ENCODE results near the gene IQSEC3. TPM values are rescaled to one million over a fixed set of nuclear protein-coding genes. Genes with fewer than 3 reads are reported as not detected.
"Not testable (repeated sequence)": the region's sequence is repeated elsewhere in the genome, so short reads cannot be mapped to it uniquely, and the experiment has no call there.

Gene IQSEC3
- total RNA-seq, 1 experiment from 2014 or later, result not detected

GRCh38 chr12:47699-48226 is 18.8 kb upstream of the IQSEC3 start:
- not testable (repeated sequence) for H3K27me3 ChIP-seq, H3K9me3 ChIP-seq, DNase-seq, H3K4me3 ChIP-seq, H3K36me3 ChIP-seq

- DNase-seq, H3K4me3 ChIP-seq, H3K9me3 ChIP-seq, H3K36me3 ChIP-seq: not testable (repeated sequence)
- H3K27me3 ChIP-seq, result peaks cover 18% of the 10 kb centered on the region; the same call in 1 of the 2 replicates
These were observed 17.4 kb upstream of the IQSEC3 start for GRCh38 chr12:49149-49548.

- not testable (repeated sequence) for H3K36me3 ChIP-seq, H3K9me3 ChIP-seq, DNase-seq, H3K4me3 ChIP-seq
- H3K27me3 ChIP-seq, result peaks cover 37% of the 10 kb centered on the region
These were observed 15.5 kb upstream of the IQSEC3 start for GRCh38 chr12:51087-51486.

- not testable (repeated sequence) for H3K4me3 ChIP-seq, DNase-seq, H3K9me3 ChIP-seq, H3K36me3 ChIP-seq
- H3K27me3 ChIP-seq, result peaks cover 43% of the 10 kb centered on the region
These were observed 14.6 kb upstream of the IQSEC3 start for GRCh38 chr12:51962-52361.

- peaks cover 55% of the 10 kb centered on the region for H3K27me3 ChIP-seq
- not testable (repeated sequence) for DNase-seq, H3K9me3 ChIP-seq
These were observed 13.4 kb upstream of the IQSEC3 start for GRCh38 chr12:52902-53734.

GRCh38 chr12:53735-54730 is 12.5 kb upstream of the IQSEC3 start:
- no peak overlapping the region for H3K4me3 ChIP-seq
- peaks cover 4% of the 10 kb centered on the region for H3K9me3 ChIP-seq
- no peaks in the 10 kb centered on the region for H3K36me3 ChIP-seq
- DNase-seq, result no peak
- H3K27me3 ChIP-seq, result peaks cover 60% of the 10 kb centered on the region

More at GRCh38 chr12:52902-53734, 13.4 kb upstream of the IQSEC3 start:
- not testable (repeated sequence) for H3K36me3 ChIP-seq, H3K4me3 ChIP-seq

GRCh38 chr12:54750-55535 is 11.6 kb upstream of the IQSEC3 start:
- Histone ChIP-seq H3K36me3 (no peaks in the 10 kb centered on the region), H3K27me3 (peaks cover 62% of the 10 kb centered on the region), H3K9me3 (peaks cover 9% of the 10 kb centered on the region), H3K4me3 (no peak overlapping the region)
- DNase-seq, result no peak

GRCh38 chr12:56683-57346 is 9.8 kb upstream of the IQSEC3 start:
- Histone ChIP-seq H3K4me3 (no peak overlapping the region), H3K36me3 (no peaks in the 10 kb centered on the region), H3K27me3 (peaks cover 68% of the 10 kb centered on the region), H3K9me3 (peaks cover 10% of the 10 kb centered on the region)
- DNase-seq, result no peak

- H3K27me3 ChIP-seq, result peaks cover 68% of the 10 kb centered on the region
- H3K9me3 ChIP-seq, result peaks cover 11% of the 10 kb centered on the region
- no peak overlapping the region for H3K4me3 ChIP-seq
- H3K36me3 ChIP-seq, result no peaks in the 10 kb centered on the region
- DNase-seq, result no peak
These were observed 9.0 kb upstream of the IQSEC3 start for GRCh38 chr12:57539-57938.

GRCh38 chr12:58832-59231 is 7.7 kb upstream of the IQSEC3 start:
- DNase-seq, result no peak
- H3K9me3 ChIP-seq, result peaks cover 11% of the 10 kb centered on the region
- no peak overlapping the region for H3K4me3 ChIP-seq
- no peaks in the 10 kb centered on the region for H3K36me3 ChIP-seq
- H3K27me3 ChIP-seq, result peaks cover 61% of the 10 kb centered on the region

- not testable (repeated sequence) for DNase-seq
These were observed 4.7 kb upstream of the IQSEC3 start for GRCh38 chr12:61845-62244.

GRCh38 chr12:65491-66063 is 990 bp upstream of the IQSEC3 start:
- H3K36me3 ChIP-seq, H3K4me3 ChIP-seq, H3K9me3 ChIP-seq: not testable (repeated sequence)
- peaks cover 15% of the 10 kb centered on the region for H3K27me3 ChIP-seq
- DNase-seq, result peak; percentile 43

More at GRCh38 chr12:61845-62244, 4.7 kb upstream of the IQSEC3 start:
- Histone ChIP-seq H3K9me3 (peaks cover 11% of the 10 kb centered on the region), H3K27me3 (peaks cover 32% of the 10 kb centered on the region)
- H3K36me3 ChIP-seq, H3K4me3 ChIP-seq: not testable (repeated sequence)

GRCh38 chr12:66782-67504 is 376 bp downstream of the IQSEC3 start:
- not testable (repeated sequence) for H3K4me3 ChIP-seq, H3K9me3 ChIP-seq, H3K36me3 ChIP-seq, DNase-seq
- peaks cover 14% of the 10 kb centered on the region for H3K27me3 ChIP-seq

- not testable (repeated sequence) for DNase-seq
These were observed 3.1 kb downstream of the IQSEC3 start for GRCh38 chr12:69677-70076.

GRCh38 chr12:70541-70940 is 4.0 kb downstream of the IQSEC3 start:
- not testable (repeated sequence) for H3K36me3 ChIP-seq, H3K9me3 ChIP-seq, DNase-seq, H3K4me3 ChIP-seq
- H3K27me3 ChIP-seq, result peaks cover 18% of the 10 kb centered on the region

More at GRCh38 chr12:69677-70076, 3.1 kb downstream of the IQSEC3 start:
- not testable (repeated sequence) for H3K9me3 ChIP-seq, H3K36me3 ChIP-seq, H3K4me3 ChIP-seq
- peaks cover 15% of the 10 kb centered on the region for H3K27me3 ChIP-seq

All from MG63 (cell line).